ENCODE data around the gene NDUFA13.

GRCh38 chr19:19527674-19528625 lies 11.9 kb downstream of the NDUFA13 start:
- TF ChIP-seq POLR2A (IDR thresholded peaks at IDR 0.05) (no peak), POLR2AphosphoS5 (IDR thresholded peaks at IDR 0.05) (no peak)
- TF ChIP-seq, protein P1, sequence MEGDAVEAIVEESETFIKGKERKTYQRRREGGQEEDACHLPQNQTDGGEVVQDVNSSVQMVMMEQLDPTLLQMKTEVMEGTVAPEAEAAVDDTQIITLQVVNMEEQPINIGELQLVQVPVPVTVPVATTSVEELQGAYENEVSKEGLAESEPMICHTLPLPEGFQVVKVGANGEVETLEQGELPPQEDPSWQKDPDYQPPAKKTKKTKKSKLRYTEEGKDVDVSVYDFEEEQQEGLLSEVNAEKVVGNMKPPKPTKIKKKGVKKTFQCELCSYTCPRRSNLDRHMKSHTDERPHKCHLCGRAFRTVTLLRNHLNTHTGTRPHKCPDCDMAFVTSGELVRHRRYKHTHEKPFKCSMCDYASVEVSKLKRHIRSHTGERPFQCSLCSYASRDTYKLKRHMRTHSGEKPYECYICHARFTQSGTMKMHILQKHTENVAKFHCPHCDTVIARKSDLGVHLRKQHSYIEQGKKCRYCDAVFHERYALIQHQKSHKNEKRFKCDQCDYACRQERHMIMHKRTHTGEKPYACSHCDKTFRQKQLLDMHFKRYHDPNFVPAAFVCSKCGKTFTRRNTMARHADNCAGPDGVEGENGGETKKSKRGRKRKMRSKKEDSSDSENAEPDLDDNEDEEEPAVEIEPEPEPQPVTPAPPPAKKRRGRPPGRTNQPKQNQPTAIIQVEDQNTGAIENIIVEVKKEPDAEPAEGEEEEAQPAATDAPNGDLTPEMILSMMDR (IDR thresholded peaks at IDR 0.05), result no peak
